CD4-positive, alpha-beta T cell treated with Interleukin-4 for 1 hour (primary cell): ENCODE results near the gene SNRNP40.
A peak's percentile ranks its signal among the peaks of the same experiment; 100 is the strongest.
"Not testable (repeated sequence)": the region's sequence is repeated elsewhere in the genome, so short reads cannot be mapped to it uniquely, and the experiment has no call there.

Source experiments
- DNase-seq, 2 donors: peaks; one replicate each; pipeline ENCODE4 v3.0.0-alpha.2; 2020 to 2022

The SNRNP40 gene

DNA sequence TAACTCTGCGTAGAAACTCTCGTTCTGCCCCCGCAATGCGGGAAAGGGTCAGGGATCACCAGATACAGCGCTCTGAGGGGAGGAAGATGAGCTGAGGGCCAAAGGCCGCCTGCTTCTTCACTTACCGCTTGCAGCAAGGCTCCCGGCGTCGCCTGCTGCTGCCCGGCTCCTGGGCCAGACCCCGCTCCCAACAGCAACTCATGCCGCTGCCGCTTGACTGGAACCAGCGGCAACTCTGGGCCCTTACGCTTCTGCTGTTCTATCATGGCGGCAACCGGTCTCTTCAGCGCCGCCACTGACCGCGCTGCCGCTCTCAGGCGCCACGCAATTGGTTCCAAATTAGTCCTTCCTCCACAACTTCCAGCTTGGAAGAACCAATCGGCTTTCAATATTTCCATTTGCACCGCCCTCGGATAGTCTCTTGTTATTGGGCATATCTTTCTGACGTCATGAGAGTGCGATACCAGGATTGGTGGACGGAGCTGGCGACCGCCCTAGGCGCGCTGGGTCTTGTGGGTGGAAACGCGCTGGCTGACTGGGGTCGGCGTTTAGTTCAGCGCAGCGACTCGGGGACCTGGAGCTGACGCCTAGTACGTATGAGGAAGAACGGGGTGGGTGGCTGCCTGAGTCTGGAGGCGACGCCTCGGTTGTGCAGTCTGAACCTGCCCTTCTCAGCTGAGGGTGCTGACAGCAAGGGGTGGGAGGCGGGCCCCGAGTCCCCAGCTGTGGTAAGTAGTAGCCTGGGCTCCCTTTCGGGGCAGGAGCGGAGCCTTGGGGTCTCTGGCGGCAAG is at the start of gene SNRNP40, which contains the start of gene ZCCHC17:
TSS of gene SNRNP40 (minus strand) at position 303 of the 791 bp plus-strand sequence. CDS start at position 266, 37 bp downstream.
TSS of gene ZCCHC17 (plus strand) at position 547 of the 791 bp plus-strand sequence. CDS start 13,067 bp downstream, outside the sequence.
- peak; percentile 98 to 99 for DNase-seq

DNA sequence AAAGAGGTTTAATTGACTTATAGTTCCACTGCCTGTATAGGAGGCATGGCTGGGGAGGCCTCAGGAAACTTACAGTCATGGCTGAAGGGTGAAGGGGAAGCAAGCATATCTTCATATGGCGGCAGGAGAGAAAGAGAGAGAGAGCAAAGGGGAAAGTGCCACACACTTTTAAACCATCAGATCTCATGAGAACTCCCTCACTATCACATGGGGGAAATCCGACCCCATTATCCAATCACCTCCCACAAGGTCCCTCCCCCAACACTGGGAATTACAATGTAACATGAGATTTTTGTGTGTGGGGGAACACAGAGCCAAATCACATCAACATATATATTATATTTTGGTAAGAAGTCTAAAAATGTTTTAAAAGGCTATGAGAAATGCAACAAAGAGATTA is 49.0 kb upstream of the SNRNP40 start:
- no peak for DNase-seq

- DNase-seq: no peak
Observed at GRCh38 chr1:31344503-31344902, 47.9 kb upstream of the SNRNP40 start.

GRCh38 chr1:31336687-31337467 is 40.3 kb upstream of the SNRNP40 start:
- no peak for DNase-seq

DNA sequence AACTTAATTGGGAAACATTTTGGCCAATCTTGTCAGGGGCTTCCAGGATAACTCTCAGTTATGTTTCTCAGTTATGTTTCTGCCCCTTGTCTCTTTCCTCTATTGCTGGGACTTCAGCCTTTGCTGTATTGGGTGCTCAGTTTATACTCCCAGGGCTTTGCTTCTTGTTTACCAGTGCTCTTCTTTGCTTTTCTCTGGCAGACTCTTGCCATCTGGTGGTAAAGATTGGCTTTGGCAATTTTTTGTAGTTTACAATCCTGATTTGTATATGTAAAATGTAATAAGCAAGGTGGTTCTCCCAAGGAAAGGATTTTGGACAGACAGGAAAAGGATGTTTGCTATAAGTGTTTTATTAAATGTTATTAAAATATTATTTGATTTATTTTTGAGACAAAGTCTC is 38.4 kb upstream of the SNRNP40 start:
- peak in 1 of 2 donors; percentile 28 for DNase-seq

DNA sequence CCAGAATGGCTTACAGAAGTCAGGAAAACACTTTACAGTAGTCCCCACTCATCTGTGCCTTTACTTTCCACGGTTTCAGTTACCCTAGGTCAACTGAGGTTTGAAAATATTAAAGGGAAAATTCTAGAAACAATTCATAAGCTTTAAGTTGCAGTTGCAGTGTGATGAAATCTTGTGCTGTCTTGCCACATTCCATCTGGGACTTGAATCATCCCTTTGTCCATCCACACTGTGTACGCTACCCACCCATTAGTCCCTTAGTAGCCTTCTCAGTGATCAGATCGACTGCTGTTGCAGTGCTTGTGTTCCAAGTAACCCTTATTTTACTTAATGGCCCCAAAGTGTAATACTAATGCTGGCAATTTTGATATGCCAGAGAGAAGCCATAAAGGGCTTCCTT is 30.8 kb upstream of the SNRNP40 start:
- no peak for DNase-seq

GRCh38 chr1:31326461-31326860 is 29.9 kb upstream of the SNRNP40 start:
- no peak for DNase-seq

- no peak for DNase-seq
Observed at GRCh38 chr1:31324992-31325391, 28.4 kb upstream of the SNRNP40 start.

- DNase-seq: no peak
Observed at GRCh38 chr1:31324093-31324492, 27.5 kb upstream of the SNRNP40 start.

DNA sequence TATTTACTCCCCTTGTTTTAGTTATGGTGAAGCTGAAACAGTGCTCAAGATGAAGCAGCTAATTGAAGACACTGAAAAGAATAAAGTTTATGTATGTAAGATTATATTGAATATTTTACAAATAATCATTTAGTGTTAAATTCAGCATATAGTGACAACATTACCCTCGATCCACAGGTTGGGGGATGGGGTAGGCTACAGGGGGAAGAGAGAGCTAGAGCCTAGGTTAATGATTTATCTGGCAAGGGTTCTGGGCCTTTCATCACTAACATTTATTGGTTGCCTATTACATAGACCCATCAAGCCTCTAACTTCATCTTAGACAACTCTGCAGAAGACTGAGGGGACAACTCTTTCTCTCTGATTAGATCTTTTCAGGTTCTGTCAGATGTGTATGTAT is 21.6 kb upstream of the SNRNP40 start:
- no peak for DNase-seq

GRCh38 chr1:31315902-31316301 is 19.3 kb upstream of the SNRNP40 start:
- no peak for DNase-seq

GRCh38 chr1:31310198-31310597 is 13.6 kb upstream of the SNRNP40 start:
- DNase-seq: no peak

GRCh38 chr1:31308036-31308435 is 11.4 kb upstream of the SNRNP40 start:
- DNase-seq: no peak

DNA sequence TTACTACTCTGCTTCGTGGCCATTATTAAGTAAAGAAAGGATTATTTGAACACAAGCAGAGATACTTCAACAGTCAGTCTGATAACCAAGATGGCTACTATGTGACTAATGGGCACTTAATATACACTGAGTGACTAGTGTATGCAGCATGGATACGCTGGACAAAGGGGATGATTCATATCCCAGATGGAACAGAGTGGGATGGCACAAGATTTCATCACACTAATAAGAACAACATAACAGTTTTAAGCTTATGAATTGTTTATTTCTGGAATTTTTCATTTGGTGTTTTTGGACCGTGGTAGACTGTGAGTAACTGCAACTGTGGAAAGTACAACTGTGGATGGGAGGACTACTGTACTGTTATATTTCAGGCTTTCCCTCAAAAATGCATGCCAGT is 9.7 kb upstream of the SNRNP40 start:
- no peak for DNase-seq

DNA sequence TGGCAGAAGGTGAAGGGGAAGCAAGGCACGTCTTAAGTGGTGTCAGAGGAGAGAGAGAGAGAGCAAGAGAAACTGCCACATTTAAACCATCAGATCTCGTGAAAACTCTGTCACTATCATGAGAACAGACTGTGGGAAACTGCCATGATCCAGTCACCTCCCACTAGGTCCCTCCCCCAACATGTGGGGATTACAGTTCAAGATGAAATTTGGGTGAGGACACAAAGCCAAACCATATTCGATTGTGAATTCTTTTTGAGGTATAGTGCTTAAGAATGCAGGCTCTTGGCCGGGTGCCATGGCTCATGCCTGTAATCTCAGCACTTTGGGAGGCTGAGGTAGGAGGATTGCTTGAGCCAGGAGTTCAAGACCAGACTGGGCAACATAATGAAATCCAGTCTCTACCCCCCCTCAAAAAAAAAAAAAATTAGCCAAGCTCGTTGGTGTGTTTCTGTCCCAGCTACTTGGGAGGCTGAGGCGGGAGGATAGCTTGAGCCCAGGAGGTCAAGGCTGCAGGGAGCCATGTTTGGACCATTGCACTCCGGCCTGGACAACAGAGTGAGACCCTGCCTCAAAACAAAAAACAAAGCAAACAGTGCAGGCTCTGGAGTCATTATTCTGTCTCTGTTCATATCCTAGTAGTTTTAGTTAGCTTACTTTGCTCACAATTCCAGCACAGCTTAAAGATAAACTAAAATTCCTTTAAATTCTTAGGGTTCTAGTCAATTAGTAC is 6.3 kb upstream of the SNRNP40 start:
- DNase-seq: no peak

DNA sequence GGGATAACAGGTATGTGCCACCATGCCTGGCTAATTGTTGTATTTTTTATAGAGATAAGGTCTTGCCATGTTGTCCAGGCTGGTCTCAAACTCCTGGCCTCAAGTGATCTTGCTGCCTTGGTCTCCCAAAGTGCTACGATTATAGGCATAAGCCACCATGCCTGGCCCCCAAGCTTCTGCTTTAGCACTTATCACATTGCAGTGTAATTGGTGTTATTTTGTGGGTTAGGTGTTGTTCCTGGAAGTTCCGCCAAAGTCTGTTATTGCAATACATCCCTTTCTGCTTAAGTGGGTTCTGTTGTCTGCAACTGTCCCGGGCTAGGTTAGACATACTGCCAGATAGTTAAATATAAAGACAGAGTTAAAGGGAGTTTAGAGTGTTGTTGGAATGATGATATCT is 3.6 kb upstream of the SNRNP40 start:
- DNase-seq: peak; percentile 22 to 53

DNA sequence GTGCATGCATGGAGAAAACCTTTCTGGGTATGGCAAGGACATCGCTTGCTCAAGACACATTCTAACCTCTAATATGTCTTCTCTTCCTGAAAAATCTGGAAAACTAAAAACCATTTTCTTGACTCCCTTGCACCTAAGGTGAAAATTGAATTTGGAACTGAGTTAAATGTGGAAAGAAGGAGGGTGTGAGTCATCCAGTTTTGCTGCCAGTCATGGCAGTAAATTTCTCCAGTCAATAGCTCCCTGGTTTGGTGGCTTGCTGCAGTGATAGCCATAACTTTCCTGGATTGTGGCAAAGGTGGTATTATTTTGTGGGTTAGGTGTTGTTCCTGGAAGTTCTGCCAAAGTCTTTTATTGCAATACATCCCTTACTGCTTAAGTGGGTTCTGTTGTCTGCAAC is 2.8 kb upstream of the SNRNP40 start:
- no peak for DNase-seq

DNA sequence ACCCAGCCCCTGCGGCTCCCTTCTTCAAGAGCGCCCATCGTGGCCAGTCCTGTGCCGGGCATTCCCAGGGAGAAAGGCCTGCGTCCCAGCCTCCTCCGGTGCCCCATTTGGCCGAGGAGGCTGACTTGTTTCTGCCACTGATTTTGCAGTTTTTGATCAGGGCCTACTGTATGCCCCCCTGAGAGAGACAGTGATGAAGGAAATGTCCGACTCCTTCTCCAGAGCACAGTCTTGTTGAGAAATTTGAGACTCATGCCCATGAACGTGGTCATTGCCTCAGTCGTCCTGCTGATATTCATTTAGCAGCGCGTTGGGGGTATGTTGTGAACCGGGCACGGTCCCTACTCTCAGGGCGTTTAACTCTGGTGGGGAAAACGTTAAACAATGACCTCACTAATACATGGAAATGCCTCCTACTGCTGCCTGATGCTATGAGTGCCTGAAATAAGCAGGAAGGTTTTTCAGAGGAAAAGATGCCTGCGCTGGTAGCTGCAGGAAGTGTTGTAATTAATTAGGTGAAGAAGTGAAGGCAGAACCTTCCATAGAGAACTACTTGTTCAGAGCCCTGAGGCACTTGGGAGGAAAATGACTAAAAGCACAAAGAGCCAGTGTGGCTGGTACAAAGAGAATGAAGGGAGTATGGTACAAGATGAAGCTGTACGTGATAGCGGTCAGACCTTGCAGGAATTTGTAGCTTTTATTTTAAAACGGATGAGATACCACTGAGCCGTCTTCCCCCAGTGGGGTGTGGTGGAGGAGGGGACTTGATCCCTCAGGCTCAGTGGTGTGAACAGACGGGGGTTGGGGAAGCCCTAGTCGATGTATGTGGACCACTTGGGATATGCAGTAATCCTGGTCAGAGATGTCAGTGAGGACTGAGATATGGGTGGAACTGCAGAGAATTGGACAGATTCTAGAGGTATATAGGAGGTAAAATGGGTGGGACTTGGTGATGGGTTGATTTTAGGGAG is 974 bp upstream of the SNRNP40 start:
- peak in 1 of 2 donors; percentile 12 for DNase-seq

DNA sequence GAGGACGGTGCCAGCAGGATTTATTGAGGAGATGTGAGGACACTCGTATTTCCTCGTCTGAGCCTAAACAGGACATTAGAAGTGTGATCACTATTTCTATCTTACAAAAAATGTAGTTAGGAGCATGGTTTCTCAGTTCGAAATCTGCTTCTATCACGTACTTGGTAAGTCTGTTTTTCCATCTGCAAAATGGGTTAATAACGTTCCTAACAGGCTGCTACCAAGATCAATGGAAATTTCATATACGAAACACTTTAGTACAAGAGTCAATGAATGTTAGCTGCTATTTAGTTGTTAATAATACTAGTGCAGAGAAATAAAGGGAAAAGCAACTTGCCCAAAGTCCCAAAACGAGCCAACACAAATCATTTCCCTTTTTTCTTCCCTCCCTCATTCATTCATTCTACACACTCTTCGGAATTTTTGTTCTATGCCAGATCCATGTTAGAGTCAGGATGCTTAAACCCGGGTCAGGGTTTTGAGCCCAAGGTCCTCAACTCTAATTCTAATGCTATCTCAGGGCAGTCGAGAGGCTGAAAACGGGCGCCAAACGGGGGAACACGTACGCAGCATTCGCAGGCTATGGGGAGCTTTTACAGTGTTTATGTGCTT is 608 bp downstream of the SNRNP40 start:
- DNase-seq: no peak

DNA sequence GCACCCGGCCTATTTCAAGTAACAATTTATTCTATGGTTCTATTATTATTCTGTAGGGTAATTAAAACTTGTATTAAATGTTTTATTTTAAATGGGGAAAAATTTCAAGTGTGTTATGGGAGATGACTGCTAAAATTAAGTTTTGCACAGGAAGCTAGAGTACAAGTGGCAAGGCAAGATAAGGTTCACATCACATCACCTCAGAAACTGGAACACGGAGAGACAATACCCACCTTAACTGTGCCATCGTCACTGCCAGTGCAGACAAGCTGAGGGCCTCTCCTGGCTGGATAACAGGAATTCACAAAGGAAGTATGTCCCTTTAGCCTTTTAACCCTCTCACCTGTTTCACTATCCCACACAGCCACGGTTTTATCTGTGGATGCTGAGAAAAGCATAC is 7.6 kb downstream of the SNRNP40 start:
- no peak for DNase-seq

- not testable (repeated sequence) for DNase-seq
Observed at GRCh38 chr1:31287791-31288190, 8.8 kb downstream of the SNRNP40 start.

GRCh38 chr1:31282426-31282825 is 14.2 kb downstream of the SNRNP40 start:
- DNase-seq: not testable (repeated sequence)
